T-helper 22 cell (primary cell): ENCODE measurements around the gene TNFRSF11A.

Experiments used
- DNase-seq: peaks from one replicate; pipeline ENCODE4 v3.0.0-alpha.2; 2020; ENCODE audit warnings: low read depth

The TNFRSF11A gene

DNA sequence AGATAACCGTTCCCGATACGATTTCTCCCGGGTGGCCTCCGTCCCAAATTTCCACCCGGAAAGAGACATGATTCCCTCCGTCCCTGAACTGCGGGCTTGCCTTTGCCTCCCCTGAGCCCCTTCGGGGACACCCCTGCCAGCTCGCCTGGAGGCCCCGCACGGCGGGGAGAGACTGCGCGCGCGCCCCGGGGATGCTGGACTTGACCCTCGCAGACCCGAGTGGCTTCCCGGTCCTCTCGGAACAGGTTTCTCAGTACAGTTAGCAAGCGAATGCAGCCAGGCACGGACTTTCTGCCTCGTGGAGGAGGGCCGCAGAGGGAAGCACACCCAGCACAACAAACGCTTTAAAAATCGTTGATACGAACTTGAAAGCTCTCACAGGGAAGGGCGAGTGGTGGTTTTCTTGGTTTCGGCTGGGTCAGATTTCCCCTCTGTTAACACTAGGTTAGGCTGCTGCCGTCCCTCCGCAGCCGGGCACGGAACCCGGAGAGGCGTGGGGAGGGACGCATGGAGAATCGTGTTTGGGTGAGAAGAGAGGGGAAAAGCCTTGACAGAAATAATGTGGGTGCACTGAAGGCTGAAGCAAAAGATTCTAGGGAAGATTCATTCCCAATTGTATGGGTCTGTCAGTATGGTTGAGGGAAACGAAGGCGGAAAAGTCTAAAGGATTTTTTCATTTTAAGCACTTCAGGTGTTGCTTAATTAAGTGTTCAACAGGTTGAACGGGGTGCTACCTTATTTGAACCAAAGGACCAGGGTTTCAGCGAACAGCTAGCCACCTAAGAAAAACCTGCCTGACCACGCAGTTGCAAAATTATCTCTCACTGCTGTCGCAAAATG lies 916 bp downstream of the TNFRSF11A start:
- no peak for DNase-seq

GRCh38 chr18:62326646-62327348 lies 1.7 kb downstream of the TNFRSF11A start:
- no peak for DNase-seq

- DNase-seq: no peak
Observed at GRCh38 chr18:62327977-62328376, 2.9 kb downstream of the TNFRSF11A start.

- DNase-seq: no peak
Observed at GRCh38 chr18:62328586-62329525, 3.7 kb downstream of the TNFRSF11A start.

- no peak for DNase-seq
Observed at GRCh38 chr18:62329691-62330454, 4.8 kb downstream of the TNFRSF11A start.

GRCh38 chr18:62330650-62331049 lies 5.5 kb downstream of the TNFRSF11A start:
- no peak for DNase-seq

DNA sequence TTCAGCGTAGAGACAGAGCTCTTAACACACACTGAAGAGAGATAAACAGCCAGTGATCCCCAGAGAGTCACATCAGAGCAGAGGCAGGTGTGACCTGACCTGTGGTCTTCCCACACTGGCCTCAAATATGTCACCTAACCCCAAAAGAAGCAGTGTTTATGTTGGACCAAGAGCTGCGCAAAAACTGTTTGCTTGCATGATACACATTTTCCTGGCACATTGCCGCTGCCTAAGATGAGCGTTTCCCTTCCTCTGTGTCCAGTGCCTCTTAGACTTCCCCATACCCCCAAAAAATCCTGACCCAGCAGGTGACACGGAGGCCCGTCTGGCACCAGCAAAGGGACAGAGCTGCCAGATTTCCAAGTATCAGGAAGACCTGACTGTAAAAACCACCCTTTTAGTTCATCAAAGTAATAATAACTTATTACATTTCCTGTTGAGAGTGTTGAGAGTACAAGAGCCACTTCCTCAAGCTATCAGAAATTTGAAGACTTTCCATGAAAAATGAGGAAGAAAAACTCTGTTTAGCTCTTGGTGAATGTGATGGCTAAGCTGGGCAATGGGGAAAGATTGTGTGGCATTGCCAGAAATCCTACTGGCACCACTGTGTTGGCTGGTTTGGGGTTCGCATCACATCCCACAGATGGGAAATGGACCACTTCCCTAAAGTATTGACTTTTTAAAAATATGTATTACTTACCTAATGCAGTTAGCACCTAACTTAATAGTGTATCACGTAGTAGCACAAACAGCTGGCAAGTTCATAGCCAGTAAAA lies 6.7 kb downstream of the TNFRSF11A start:
- DNase-seq: no peak

DNA sequence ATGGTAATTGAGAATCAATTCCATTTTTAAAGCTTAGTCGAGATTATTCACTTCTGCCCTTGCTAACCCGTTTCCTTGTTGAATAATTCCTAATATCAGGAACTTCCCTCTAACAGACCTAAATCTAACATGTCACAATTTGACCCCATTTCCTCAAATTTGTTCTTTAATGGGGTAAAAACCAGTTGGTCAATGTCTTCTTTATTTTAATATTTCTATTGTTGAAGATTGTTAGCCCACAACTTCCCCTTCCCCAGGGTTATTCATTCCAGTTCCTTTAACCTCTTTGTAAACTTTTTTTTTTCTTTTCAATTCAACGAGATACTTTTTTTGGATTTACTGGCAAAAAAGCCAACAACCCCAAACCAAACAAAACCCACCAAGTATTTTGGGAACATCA lies 7.3 kb downstream of the TNFRSF11A start:
- no peak for DNase-seq

DNA sequence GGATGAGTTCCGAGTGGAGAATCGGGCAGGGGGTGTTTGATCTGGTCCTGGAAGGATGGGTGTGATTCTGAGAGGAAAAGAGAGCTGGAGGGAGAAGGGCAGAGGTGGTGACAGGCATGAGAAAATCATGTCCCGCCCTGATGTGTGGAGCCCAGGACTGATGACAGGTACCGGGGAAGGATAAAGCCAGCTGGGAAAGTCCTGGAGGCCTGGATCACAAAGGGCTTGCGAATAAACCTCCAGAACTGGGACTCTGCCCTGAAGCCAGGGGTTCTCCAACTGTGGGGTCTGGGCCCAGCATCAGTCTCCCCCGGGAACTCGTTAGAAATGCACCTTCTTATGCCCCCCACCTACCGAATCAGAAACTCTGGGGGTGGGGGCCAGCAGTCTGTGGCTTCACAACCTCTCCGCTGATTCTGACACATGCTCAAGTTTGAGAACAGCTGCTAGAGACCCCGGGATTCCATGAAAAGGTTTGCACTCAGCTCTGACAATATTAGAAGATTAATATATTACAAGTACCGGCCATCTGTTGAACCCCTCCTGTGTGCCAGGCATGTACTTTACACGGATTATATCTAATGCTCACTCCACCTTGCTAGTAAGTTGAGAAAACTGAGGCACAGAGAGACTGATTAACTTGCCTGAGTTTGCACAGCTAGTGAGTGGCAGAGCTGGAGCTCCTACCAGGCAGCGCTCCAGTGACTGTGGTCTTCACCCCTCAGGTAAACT lies 8.0 kb downstream of the TNFRSF11A start:
- no peak for DNase-seq

DNA sequence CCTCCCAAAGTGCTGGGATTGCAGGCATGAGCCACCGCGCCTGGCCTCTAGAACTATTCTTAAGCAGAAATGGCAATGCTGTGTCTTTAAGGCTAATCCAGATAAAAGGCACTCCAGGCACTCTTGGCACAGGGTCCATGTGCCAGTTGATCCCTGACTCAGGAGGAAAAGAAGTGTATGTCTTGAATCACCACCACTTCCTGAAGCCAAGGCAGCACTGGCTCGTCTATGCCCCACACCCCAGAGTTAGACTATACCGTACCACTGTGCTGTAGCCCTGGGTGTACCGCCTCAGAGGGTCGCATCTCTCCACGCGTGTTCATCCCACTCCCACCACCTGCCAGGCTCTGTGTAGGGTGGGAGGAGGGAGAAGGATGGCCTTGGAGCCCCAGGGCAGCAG lies 9.0 kb downstream of the TNFRSF11A start:
- DNase-seq: no peak

DNA sequence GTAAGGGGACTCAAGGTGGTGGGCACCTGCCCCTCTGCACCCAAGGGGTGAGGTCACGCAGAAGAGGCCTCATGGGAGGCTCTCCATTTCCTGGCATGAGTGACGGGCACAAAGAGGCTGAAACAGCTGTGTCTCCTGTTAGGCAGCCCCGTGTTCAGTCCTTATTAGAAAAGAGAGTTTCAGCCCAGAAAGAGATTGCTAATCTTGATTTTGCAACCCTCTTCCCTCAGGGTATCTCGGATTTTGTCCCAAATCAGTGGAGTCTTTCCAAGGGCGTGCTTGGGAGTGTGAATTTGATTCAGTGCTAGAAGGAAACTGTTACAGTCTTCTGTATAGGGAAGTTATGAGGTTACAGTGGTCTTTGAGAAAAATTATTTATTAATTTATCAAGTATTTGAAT lies 10.4 kb downstream of the TNFRSF11A start:
- DNase-seq: no peak

- no peak for DNase-seq
Observed at GRCh38 chr18:62336618-62337017, 11.5 kb downstream of the TNFRSF11A start.

GRCh38 chr18:62337336-62337735 lies 12.2 kb downstream of the TNFRSF11A start:
- DNase-seq: no peak

- no peak for DNase-seq
Observed at GRCh38 chr18:62338446-62339105, 13.5 kb downstream of the TNFRSF11A start.

- no peak for DNase-seq
Observed at GRCh38 chr18:62339106-62339988, 14.2 kb downstream of the TNFRSF11A start.

- DNase-seq: no peak
Observed at GRCh38 chr18:62340996-62341395, 15.9 kb downstream of the TNFRSF11A start.

- DNase-seq: no peak
Observed at GRCh38 chr18:62341473-62341872, 16.4 kb downstream of the TNFRSF11A start.

- DNase-seq: no peak
Observed at GRCh38 chr18:62342884-62343283, 17.8 kb downstream of the TNFRSF11A start.

- DNase-seq: no peak
Observed at GRCh38 chr18:62343316-62343715, 18.2 kb downstream of the TNFRSF11A start.
